Ramos (cell line): ENCODE data around the gene ASTL.

ENCODE experiments used
- in situ Hi-C: fragments of 300-500 bp; cut with MboI; formaldehyde crosslinking; loops from one replicate; pipeline ENCODE4 v1.14.3; 2022; ENCODE audit warnings: low sequenced_read_pairs; ENCODE audit not compliant: unreplicated experiment

ASTL gene

GRCh38 chr2:96131813-96132745 lies 6.2 kb downstream of the ASTL start:
- in situ Hi-C loops = no loop called here

DNA sequence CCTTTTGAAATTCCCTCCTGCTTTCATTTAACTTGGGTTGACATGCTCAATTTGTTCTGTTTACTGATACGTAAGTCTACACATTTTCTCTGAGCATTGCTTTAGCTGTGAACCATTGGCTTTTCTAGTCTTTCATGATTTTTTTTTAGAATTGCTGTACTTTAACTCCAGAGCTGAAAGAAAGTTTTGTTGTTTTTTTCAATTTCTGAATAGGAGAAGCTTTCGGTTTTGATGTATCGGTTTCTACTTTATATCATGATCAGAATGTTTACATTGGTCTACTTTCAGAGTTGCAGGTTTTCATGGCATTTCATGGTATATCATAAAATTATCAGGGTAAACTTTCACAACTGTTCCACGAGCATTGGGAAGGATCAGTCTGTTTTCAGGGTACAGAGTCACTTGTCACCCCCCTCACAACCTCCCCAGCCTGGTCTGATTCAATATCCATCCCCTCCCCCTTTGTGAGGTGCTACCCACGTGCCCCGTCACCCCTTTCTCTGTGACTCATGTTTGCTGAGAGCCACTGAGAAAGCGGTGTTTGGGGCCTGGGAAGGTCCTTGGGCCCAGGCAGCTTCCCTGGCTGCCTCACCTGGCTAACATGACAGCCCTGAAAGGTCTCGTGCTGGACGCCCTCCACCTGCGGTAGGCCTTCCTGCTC lies 7.0 kb downstream of the ASTL start:
- in situ Hi-C loops = no loop called here

GRCh38 chr2:96130483-96130882 lies 7.8 kb downstream of the ASTL start:
- in situ Hi-C loops = no loop called here

GRCh38 chr2:96129528-96130120 lies 8.7 kb downstream of the ASTL start:
- in situ Hi-C loops = no loop called here

DNA sequence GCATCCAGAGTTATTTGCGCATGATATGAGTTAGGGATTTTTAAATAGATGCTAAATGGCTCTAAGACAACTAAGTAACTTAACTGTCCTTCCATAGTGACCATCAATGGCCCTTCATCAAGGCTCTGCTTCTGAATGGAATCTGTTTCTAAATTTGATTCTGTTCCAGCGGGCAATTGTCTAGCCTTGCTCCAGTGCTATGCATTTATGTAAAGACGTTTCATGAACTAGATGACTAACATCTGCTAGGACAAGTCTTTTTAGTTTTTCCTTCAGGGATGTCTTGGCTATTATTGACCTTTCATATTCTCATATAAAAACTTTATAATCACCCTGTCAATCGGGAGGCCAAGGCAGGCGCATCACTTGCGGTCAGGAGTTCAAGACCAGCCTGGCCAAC lies 9.8 kb downstream of the ASTL start:
- in situ Hi-C loops = no loop called here

GRCh38 chr2:96124406-96125265 lies 13.7 kb downstream of the ASTL start:
- in situ Hi-C loops = loop anchor here (25.0 kb wide), 2 partner anchors 112 to 388 kb away; partner anchors contain the start of gene NEURL3

- in situ Hi-C loops = loop anchor here (25.0 kb wide), 2 partner anchors 112 to 388 kb away; partner anchors contain the start of gene NEURL3
Observed at GRCh38 chr2:96123936-96124335, 14.4 kb downstream of the ASTL start.

DNA sequence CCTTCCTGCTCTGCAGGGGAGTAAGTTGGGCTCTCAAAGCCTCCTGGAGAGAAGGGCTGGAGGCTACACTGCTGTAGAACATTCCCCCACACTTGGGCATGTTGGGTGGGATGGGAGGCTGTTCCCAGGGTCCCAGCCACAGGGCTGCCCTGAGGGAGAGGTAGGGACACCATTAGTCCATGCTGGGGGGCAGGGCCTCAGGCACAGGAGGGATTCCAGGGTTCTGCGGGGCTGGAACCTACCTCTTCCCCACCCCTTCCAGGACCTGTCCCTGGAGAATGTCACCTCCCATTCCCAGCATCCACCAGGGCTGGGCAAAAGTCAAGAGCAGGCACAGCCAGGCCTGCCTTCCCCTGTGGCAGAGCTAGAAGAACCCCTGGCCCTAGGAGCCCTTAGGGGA lies 15.0 kb downstream of the ASTL start:
- in situ Hi-C loops = loop anchor here (25.0 kb wide), 2 partner anchors 111 to 389 kb away; partner anchors contain the start of gene NEURL3

DNA sequence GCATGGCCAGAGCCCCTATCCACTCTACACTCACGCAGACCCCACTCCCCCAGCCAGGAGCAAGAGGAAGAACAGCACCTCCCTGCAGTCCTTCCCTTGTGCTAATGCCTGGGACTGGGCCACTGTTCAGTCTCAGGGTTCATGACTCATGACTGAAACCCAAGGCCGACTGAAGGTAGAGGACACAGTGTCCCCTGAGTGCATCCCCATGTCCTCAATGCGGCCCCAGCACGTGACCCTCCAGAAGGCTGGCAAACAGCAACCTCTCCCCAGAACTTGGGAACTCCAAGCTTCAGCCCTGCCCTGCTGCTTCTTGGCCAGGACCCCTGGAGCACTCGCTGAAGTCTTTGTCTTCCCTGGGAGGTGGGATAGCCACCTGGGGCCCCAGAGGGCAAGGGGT lies 15.9 kb downstream of the ASTL start:
- in situ Hi-C loops = loop anchor here (25.0 kb wide), 2 partner anchors 110 to 390 kb away; partner anchors contain the start of gene NEURL3

- in situ Hi-C loops = loop anchor here (25.0 kb wide), 2 partner anchors 109 to 391 kb away; partner anchors contain the start of gene NEURL3
Observed at GRCh38 chr2:96121414-96121813, 16.9 kb downstream of the ASTL start.

DNA sequence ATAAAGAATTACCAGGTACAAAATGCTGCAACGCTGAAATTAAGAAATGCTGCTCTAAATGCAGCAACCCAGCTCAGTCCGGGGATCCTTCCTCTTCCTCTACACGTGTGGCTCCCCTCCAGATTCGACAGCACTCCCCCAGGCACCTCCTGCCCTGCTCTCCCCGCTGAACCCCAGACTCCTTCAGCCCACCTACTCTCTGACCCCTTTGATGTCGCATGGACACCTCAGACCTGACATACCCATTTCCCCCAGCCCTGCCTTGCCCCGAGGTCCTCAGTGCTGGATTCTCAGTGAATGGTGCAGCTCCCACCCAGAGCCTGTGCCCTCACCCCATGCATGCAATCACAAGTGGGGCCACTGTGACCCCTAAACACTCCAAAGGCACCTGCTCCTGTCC lies 17.3 kb downstream of the ASTL start:
- in situ Hi-C loops = loop anchor here (25.0 kb wide), 2 partner anchors 109 to 391 kb away; partner anchors contain the start of gene NEURL3

- in situ Hi-C loops = loop anchor here (25.0 kb wide), 2 partner anchors 108 to 392 kb away; partner anchors contain the start of gene NEURL3
Observed at GRCh38 chr2:96120091-96120720, 18.1 kb downstream of the ASTL start.

- in situ Hi-C loops = loop anchor here (25.0 kb wide), 2 partner anchors 107 to 393 kb away; partner anchors contain the start of gene NEURL3
Observed at GRCh38 chr2:96119389-96119751, 18.9 kb downstream of the ASTL start.

- in situ Hi-C loops = loop anchor here (25.0 kb wide), 2 partner anchors 107 to 393 kb away; partner anchors contain the start of gene NEURL3
Observed at GRCh38 chr2:96118698-96119388, 19.5 kb downstream of the ASTL start.

DNA sequence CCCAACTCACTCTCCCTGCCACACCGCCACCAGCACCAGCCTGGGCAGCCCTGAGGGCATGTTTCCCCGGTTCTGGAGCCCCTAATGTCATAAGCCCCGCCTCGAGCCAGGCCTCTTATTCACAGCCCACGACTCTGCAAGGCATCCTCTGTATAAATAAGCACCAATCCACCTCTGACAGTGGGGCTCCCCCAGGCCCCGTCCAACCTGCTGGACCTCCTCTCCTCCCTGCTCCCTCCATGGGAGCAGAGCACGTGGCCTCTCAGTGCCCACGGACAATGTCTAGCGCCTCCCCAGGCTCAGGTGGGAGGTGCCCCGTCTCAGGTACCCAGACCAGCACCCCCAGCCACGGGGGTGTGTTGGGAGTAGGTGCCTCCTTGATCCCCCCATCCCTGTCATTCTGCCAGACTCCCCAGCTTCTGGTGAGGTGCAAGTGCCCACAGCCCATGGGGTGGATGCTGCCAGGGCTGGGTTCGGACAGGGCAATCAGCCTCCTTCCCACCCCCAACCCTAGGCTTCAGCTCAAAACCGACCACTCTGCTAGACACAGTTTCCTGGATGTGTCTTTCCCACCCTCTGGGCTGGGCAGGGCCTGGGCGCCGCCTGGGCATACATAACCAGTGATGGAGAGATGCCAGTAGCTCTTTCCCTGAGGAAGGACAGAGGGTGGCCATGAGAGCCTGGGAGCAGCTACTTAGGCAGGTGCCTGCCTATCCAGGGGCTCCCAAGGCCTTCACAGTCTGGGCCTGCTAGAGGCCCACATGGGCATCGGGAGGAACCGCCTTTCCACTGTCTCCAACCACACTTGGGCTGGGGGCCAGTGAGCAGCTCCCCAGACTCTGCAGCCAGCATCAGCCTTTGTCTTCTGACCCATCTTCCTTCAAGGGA lies 20.4 kb downstream of the ASTL start:
- in situ Hi-C loops = loop anchor here (25.0 kb wide), 2 partner anchors 106 to 394 kb away; partner anchors contain the start of gene NEURL3

- in situ Hi-C loops = loop anchor here (25.0 kb wide), 2 partner anchors 105 to 395 kb away; partner anchors contain the start of gene NEURL3
Observed at GRCh38 chr2:96116879-96117533, 21.3 kb downstream of the ASTL start.

- in situ Hi-C loops = loop anchor here (25.0 kb wide), 2 partner anchors 104 to 396 kb away; partner anchors contain the start of gene NEURL3
Observed at GRCh38 chr2:96116424-96116878, 21.9 kb downstream of the ASTL start, which contains the start of gene ADRA2B. Gene ADRA2B, minus strand, starts transcription at chr2:96116571. Its CDS starts 422 bp downstream, at chr2:96116149.
